ENCODE measurements around the gene ARHGAP40.
"Not testable (repeated sequence)": the region's sequence is repeated elsewhere in the genome, so short reads cannot be mapped to it uniquely, and the experiment has no call there.

Gene ARHGAP40

DNA sequence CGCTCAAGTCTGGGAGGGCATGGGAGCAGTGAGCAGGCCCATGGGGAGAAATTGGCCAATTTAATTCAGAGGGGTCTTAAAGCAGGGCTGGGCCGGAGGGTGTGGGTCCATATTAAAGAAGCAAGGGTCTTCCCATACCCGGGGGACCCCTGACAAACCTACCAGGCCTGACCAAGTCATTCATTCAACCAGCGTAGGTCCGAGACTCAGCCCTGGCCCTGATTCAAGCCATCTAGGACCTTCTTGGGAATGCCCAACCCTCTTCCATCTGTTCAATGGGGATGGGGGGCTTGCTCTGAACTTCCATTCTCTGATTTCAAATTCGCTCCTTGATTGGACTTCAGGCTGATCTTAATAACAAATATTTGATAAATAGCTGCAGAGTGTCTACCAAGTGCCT is 13.3 kb upstream of the ARHGAP40 start:
- no peak overlapping the region for H3K27ac ChIP-seq

DNA sequence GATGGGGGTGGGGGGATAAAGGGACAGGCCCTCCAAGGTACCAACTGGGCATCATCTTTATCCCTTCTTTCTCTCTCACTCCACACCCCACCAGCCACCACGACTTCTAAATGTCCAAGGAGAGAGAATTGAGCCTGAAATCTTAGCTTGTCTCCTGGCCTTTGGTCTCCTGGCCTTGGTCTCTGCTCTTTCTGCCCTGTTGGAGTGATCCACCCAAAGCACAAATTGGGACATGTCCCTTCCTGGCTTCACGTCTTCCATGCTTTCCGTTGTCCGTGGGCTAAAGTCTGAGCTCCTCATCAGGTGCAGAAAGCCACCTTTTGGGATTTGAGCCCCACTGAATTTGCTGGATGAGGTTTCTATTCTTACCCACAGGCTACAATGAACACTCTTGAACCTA is 12.3 kb upstream of the ARHGAP40 start:
- TF ChIP-seq, protein P1, sequence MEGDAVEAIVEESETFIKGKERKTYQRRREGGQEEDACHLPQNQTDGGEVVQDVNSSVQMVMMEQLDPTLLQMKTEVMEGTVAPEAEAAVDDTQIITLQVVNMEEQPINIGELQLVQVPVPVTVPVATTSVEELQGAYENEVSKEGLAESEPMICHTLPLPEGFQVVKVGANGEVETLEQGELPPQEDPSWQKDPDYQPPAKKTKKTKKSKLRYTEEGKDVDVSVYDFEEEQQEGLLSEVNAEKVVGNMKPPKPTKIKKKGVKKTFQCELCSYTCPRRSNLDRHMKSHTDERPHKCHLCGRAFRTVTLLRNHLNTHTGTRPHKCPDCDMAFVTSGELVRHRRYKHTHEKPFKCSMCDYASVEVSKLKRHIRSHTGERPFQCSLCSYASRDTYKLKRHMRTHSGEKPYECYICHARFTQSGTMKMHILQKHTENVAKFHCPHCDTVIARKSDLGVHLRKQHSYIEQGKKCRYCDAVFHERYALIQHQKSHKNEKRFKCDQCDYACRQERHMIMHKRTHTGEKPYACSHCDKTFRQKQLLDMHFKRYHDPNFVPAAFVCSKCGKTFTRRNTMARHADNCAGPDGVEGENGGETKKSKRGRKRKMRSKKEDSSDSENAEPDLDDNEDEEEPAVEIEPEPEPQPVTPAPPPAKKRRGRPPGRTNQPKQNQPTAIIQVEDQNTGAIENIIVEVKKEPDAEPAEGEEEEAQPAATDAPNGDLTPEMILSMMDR (conservative IDR thresholded peaks at IDR 0.05): no peak
- no peak for TF ChIP-seq ZFX (IDR thresholded peaks at IDR 0.05)
- H3K27ac ChIP-seq: no peak overlapping the region

More for the DNA sequence above, 13.3 kb upstream of the ARHGAP40 start:
- no peak for TF ChIP-seq ZFX (IDR thresholded peaks at IDR 0.05)
- TF ChIP-seq, protein P1 (conservative IDR thresholded peaks at IDR 0.05): no peak

DNA sequence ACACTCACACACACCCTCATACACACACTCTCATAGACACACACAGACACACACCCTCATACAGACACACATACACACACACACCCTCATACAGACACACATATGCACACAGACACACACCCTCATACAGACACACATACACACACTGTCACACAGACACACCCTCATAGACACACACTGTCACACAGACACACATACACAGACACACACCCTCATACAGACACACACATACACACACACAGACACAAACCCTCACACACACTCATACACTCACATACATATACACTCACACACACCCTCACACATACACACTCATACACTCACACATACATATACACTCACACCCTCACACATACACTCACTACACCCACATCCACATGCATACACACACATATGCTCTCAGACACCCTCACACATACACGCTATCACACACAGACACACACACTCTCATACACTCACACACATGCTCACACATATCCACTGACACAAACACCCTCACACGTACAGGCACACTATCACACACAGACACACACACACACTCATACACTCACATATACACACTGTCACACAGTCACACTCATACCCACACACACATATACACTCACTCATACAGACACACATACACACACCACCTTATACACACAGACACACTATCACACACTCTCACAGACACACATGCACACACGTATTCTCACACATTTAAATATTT is 11.5 kb upstream of the ARHGAP40 start:
- TF ChIP-seq, protein P1 (conservative IDR thresholded peaks at IDR 0.05): no peak
- no peak for TF ChIP-seq ZFX (IDR thresholded peaks at IDR 0.05)
- no peak overlapping the region for H3K27ac ChIP-seq

DNA sequence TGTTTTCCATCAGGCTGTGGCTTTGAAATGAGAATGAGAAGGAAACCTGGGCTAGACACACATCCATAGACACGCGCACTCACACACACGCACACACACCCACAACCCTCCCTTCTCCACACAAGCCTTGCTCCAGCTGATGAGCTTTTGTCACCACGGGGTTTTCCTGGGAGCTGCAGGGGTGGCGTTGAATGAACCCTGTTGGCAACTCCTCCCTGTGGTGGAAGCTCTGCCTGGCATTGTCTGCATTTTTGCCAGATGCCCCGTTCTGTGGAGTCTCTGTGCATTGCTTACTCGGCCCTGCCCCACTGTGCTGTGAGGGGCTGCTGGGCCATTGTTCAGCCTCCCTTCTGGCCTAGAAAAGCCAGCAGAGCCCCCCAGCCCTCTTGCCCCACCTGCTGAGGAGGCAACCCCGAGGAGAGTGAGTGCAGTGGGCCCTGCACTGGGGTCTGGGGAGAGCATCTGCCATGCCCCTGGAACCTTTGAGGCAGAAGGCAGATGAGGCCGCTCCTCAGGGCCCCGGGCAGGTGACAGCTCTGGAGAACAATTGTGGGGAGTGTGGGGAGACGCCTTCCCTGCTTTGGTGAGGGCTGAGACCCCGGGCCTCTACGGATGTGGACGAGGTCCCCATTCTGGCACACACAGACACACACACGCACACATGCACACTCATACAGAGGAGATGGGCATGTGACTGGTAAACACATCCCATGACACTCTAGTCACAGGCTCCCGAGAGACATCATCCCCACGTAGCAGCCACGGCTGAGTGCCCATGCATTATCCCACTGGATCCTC is 10.7 kb upstream of the ARHGAP40 start:
- H3K27ac ChIP-seq: no peak overlapping the region
- TF ChIP-seq ZFX (IDR thresholded peaks at IDR 0.05): no peak
- TF ChIP-seq, protein P1 (conservative IDR thresholded peaks at IDR 0.05): no peak

DNA sequence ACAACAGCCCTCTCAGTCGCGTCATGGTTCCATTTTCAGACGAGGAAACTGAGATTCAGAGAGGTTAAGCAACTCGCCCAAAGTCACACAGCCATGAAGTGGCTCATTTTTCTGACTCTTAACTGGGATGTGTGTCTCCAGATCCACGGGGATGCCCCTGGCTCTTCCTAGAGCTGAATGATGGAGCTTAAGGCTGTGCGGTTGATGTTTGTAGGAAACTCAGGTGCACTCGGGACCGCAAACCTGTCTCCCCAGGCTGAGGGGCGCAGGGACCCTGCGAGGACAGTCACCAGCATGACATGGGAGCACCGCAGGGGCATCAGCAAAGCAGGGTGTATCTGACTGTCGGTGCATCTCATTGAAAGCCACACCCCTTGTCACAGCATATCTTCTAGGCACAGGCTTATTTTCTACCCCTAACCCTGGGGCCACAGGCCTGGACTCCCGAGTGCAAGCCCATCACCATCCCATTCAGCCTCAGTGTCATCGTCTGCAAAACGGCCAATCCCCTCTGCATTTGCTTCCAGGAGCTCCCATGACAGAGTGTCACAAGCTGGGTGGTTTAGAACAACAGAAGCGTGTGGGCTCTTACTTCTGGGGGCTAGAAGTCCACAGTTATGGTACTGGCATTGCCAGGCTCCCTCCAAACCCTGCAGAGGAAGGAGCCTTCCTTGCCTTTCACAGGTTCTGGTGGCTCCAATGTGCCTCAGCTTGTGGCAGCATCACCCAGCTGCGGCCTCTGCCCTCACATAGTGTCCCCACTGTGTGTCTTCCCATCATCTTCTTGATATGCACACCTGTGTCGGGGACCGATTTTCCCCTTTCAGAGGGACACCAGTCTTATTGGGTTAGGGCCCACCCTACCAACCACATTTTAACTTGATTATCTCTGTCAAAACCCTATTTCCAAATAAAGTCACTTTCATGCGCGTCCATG is 9.9 kb upstream of the ARHGAP40 start:
- no peak overlapping the region; the same call in 1 of the 2 replicates for H3K27ac ChIP-seq
- TF ChIP-seq, protein P1 (conservative IDR thresholded peaks at IDR 0.05): no peak
- no peak for TF ChIP-seq ZFX (IDR thresholded peaks at IDR 0.05)

DNA sequence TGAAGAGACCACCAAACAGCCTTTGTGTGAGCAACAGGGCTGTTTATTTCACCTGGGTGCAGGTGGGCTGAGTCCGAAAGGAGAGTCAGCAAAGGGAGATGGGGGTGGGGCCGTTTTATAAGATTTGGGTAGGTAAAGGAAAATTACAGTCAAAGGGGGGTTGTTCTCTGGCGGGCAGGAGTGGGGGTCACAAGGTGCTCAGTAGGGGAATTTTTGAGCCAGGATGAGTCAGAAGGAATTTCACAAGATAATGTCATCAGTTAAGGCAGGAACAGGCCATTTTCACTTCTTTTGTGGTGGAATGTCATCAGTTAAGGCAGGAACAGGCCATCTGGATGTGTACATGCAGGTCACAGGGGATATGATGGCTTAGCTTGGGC is 9.2 kb upstream of the ARHGAP40 start:
- H3K27ac ChIP-seq: not testable (repeated sequence)

DNA sequence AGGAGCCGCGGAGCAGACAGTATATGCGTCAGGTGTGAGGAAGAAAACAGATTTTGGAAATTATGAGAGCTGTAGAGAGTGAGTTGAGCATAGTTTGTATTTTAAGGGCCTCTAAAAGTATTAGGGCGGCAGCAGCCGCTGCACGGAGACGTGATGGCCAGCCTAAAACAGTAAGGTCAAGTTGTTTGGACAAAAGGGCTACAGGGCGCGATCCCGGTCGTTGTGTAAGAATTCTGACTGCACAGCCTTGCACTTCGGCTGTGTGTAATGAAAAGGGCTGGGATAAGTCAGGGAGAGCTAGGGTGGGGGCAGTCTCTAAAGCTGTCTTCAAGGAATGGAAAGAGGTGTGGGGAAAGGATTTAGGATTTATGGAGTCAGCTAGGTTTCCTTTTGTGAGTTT is 7.3 kb upstream of the ARHGAP40 start:
- H3K27ac ChIP-seq: not testable (repeated sequence)

DNA sequence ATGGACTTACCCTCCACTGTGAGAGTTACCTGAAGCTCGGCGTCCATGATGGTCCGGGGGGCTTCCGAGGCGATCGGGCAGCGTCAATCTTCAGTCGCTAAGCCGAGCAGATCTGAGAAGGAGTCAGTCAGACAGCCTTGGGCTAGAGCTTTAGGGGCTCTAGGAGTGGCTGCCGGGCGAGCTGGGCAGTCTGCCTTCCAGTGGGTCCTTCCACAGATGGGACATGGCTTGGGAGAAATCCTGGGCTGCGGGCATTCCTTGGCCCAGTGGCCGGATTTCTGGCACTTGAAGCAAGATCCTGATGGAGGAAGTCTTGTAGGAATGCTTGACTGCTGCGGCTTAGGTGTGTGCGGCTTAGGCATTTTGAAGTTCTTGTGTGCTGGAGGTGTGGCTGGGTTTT is 5.7 kb upstream of the ARHGAP40 start:
- H3K27ac ChIP-seq: not testable (repeated sequence)
